ENCODE measurements around the gene CDAN1. TPM values are rescaled to one million over a fixed set of nuclear protein-coding genes. Genes with fewer than 3 reads are reported as not detected.
"Not testable (repeated sequence)": the region's sequence is repeated elsewhere in the genome, so short reads cannot be mapped to it uniquely, and the experiment has no call there.

Gene CDAN1
- total RNA-seq, 2 donors from 2014 or later = 20.4 to 23.7 TPM

DNA sequence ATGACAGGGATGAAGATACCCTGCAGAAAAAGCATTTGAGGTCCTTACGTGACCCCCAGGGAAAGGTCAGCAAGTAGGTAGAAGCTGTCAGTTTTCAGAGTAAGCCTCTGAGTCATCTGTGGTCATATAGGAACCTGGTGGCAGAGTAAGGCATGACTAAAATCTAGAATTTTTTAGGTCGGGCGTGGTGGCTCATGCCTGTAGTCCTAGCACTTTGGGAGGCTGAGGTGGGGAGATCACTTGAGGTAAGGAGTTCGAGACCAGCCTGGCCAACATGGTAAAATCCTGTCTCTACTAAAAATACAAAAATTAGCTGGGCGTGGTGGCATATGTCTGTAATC is 56.8 kb downstream of the CDAN1 start:
- H3K4me3 Mint-ChIP-seq = not testable (repeated sequence)

DNA sequence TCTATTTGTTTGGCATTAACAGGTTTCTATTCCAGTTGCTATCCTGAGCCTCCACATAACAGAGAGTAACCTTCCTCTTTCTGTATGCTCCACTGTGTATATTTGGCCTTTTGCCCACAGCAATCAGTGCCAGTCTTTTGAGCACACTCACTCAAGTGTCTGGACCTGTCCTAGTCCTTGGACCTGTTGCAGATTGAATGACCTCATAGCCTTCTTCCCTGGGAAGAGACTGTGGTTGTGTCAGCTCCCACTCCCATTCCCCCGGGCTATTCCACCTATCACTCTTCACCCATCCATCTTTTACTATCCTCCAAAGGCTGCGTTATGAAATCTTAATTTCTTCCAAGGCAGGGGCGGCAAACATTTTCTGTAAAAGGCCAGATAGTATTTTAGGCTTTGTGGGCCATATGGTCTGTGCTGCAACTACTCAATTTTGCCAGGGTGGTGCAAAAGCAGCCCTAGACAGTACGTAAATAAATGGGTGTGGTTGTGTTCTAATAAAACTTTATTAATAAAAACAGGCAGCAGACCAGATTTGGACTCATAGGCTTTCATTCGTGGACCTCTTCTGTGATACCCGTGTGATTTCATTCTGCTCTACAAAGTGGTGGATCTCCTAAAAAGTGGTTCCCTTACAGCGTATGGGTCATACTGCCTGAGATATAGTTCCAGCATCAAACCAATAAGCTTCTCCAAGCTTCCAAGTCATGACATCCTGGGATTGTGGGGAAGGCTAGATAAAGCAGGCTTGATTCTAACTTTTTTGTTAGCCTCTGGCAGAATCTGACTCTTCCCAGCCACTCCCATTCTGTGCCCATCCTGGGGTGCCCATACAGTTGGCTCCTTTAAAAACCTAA is 57.4 kb downstream of the CDAN1 start:
- ATAC-seq (replicated peaks) = peak; percentile 6
- peaks cover 43% of the 10 kb centered on the region for H3K36me3 Mint-ChIP-seq (ENCODE audit: low read depth)
- peak overlapping the region; percentile 62 for H3K27ac Mint-ChIP-seq
- H3K4me3 Mint-ChIP-seq = no peak overlapping the region
- peaks cover 8% of the 10 kb centered on the region for H3K4me1 Mint-ChIP-seq
- no peaks in the 10 kb centered on the region for H3K27me3 Mint-ChIP-seq
- no peaks in the 10 kb centered on the region for H3K9me3 Mint-ChIP-seq

More for the DNA sequence above, 56.8 kb downstream of the CDAN1 start:
- not testable (repeated sequence) for H3K27me3 Mint-ChIP-seq, H3K4me1 Mint-ChIP-seq, H3K9me3 Mint-ChIP-seq
- ATAC-seq (replicated peaks) = peak; percentile 99
- Mint-ChIP-seq H3K36me3 (ENCODE audit: low read depth) (peaks cover 43% of the 10 kb centered on the region), H3K27ac (peak overlapping the region; percentile 62)

DNA sequence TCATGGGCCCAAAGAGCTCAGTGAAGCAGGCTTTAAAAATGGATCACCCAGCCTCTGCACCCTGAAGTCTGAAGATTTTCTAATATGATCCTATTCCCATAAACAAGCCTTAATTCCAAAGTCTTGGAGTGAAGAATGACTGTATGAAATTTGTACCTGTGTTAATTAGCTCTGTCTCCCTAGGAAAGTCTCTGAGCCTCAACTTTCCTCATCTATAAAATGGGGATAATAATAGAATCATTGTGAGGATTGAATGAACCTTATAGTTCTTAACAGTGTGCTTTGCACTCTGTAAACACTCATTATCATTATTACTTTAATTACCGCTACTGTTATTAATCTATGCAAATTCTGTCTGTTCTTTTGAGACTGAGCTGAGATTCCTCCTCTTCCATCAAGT is 61.9 kb downstream of the CDAN1 start:
- H3K27ac Mint-ChIP-seq = no peak overlapping the region
- peaks cover 4% of the 10 kb centered on the region for H3K36me3 Mint-ChIP-seq (ENCODE audit: low read depth)
- no peak overlapping the region for H3K4me3 Mint-ChIP-seq
- H3K4me1 Mint-ChIP-seq = peaks cover 4% of the 10 kb centered on the region
- no peaks in the 10 kb centered on the region for H3K9me3 Mint-ChIP-seq
- no peaks in the 10 kb centered on the region for H3K27me3 Mint-ChIP-seq
- ATAC-seq (replicated peaks) = no peak

DNA sequence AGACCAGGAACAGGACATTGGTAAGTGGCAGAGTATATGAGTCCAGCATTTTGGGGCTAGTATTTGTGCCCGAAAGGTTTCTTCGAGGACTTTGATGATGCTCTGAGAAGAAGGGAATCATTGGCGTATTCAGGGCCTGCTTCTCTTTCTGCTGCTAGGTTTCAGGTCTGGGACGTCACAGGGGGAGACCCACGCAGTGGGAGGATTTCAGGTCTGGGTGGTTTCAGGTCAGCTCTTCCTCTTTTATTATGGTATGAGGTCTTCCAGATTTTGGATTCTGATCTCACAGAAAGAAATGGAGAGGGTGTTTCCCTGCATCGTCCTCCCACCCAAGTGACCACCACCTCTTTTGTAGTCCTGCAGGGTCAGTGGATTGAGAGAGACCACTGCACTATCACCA is 62.5 kb downstream of the CDAN1 start:
- H3K4me3 Mint-ChIP-seq = no peak overlapping the region
- no peaks in the 10 kb centered on the region for H3K9me3 Mint-ChIP-seq
- no peak for ATAC-seq (replicated peaks)

More for the DNA sequence above, 62.5 kb downstream of the CDAN1 start:
- no peaks in the 10 kb centered on the region for H3K36me3 Mint-ChIP-seq (ENCODE audit: low read depth)
- H3K27me3 Mint-ChIP-seq = no peaks in the 10 kb centered on the region
- H3K27ac Mint-ChIP-seq = no peak overlapping the region
- no peaks in the 10 kb centered on the region for H3K4me1 Mint-ChIP-seq

Other genes with a start within 250 kb of the CDAN1 start
- 10 to 100 TPM; 55.1 to 58.1 TPM for gene ZNF106, start 246.0 kb downstream of the CDAN1 start, total RNA-seq
- 10 to 100 TPM; 48.4 to 58.8 TPM for gene SNAP23, start 241.5 kb downstream of the CDAN1 start, total RNA-seq
- 10 to 100 TPM; 18.7 to 21.4 TPM for gene LRRC57, start 188.3 kb downstream of the CDAN1 start, total RNA-seq
- 10 to 100 TPM; 43.4 to 61.7 TPM for gene HAUS2, start 188.3 kb downstream of the CDAN1 start, total RNA-seq
- 10 to 100 TPM in 1 of 2 donors, 1 to 10 TPM in 1; 9.5 to 10.9 TPM for gene STARD9, start 161.5 kb downstream of the CDAN1 start, total RNA-seq
- 10 to 100 TPM in 1 of 2 donors, 1 to 10 TPM in 1; 8.1 to 10.7 TPM for gene TTBK2, start 183.7 kb upstream of the CDAN1 start, total RNA-seq

Measured in activated T-helper 17 cell treated with anti-CD3 and anti-CD28 coated beads, Interleukin-2, amount 50 U/mL, for 72 hours (primary cell).